HEK293 (cell line): ENCODE results near the gene ATP6V1F.
A peak's percentile ranks its signal among the peaks of the same experiment; 100 is the strongest.

Experiments used
- CTCF ChIA-PET: fragments of 350-600 bp; formaldehyde crosslinking; extraction: SDS; loops from one replicate; lab custom pipeline; 2021; ENCODE audit warnings: antibody characterized with exemption; lab: Yijun Ruan, JAX
- POLR2A ChIA-PET: fragments of 300-600 bp; formaldehyde crosslinking; extraction: SDS; loops from one replicate; lab custom pipeline; 2020; ENCODE audit warnings: antibody characterized with exemption, inconsistent platforms; lab: Yijun Ruan, JAX
- H3K27ac ChIP-seq: fragments of 200-500 bp; sonication (Bioruptor generic); 2 replicates; pipeline ENCODE4 v1.5.1; 2014; ENCODE audit warnings: low read depth, low read length, control low read depth, inconsistent platforms; ENCODE audit errors: extremely low read depth
- H3K36me3 ChIP-seq, 2 experiments: fragments of 200-500 bp in 1 of 2; sonication (Bioruptor generic) in 1 of 2; 1 replicate in 1 of 2; 2 replicates in 1 of 2; pipeline ENCODE4 v1.5.1; 2014 to 2017; ENCODE audit warnings: inconsistent platforms in 2 of 2, low read length in 2 of 2; ENCODE audit not compliant: control insufficient read depth in 2 of 2, insufficient read depth in 1 of 2
- H3K4me1 ChIP-seq: fragments of 200-500 bp; sonication (Bioruptor generic); 2 replicates; pipeline ENCODE4 v1.5.1; 2014; ENCODE audit warnings: mild to moderate bottlenecking, low read length, inconsistent platforms; ENCODE audit not compliant: control insufficient read depth, insufficient read depth
- H3K4me3 ChIP-seq: 2 replicates; pipeline ENCODE4 v1.5.1; 2011; ENCODE audit warnings: low read depth, mild to moderate bottlenecking, control low read depth, low read length, moderate library complexity
- H3K9me3 ChIP-seq: fragments of 200-500 bp; sonication (Bioruptor generic); 2 replicates; pipeline ENCODE4 v1.5.1; 2014; ENCODE audit warnings: low read depth, low read length, inconsistent platforms; ENCODE audit not compliant: control insufficient read depth, insufficient read depth
- RBAK ChIP-seq: fragments of 450-650 bp; formaldehyde crosslinking; IDR thresholded peaks from 2 replicates; pipeline ENCODE4 v1.5.1; 2016; ENCODE audit warnings: missing biosample characterization, missing genetic modification characterization
- SP2 ChIP-seq: fragments of 450-650 bp; formaldehyde crosslinking; IDR thresholded peaks from 2 replicates; pipeline ENCODE4 v1.5.1; 2016; ENCODE audit warnings: missing biosample characterization, missing genetic modification characterization
- ZBTB1 ChIP-seq: fragments of 450-650 bp; formaldehyde crosslinking; IDR thresholded peaks from 2 replicates; pipeline ENCODE4 v1.5.1; 2016; ENCODE audit warnings: missing biosample characterization, missing genetic modification characterization
- ZBTB48 ChIP-seq: fragments of 450-650 bp; formaldehyde crosslinking; IDR thresholded peaks from 2 replicates; pipeline ENCODE4 v1.5.1; 2016; ENCODE audit warnings: missing biosample characterization, missing genetic modification characterization
- ZNF112 ChIP-seq: fragments of 450-650 bp; formaldehyde crosslinking; IDR thresholded peaks from 2 replicates; pipeline ENCODE4 v1.5.0; 2017; ENCODE audit warnings: missing biosample characterization, missing genetic modification characterization
- ZNF138 ChIP-seq: fragments of 450-650 bp; formaldehyde crosslinking; IDR thresholded peaks from 2 replicates; pipeline ENCODE4 v1.5.1; 2016; ENCODE audit warnings: missing biosample characterization, missing genetic modification characterization, borderline replicate concordance
- ZNF155 ChIP-seq: fragments of 450-650 bp; formaldehyde crosslinking; IDR thresholded peaks from 2 replicates; pipeline ENCODE4 v1.5.1; 2016; ENCODE audit warnings: missing biosample characterization, missing genetic modification characterization
- ZNF174 ChIP-seq: fragments of 450-650 bp; formaldehyde crosslinking; IDR thresholded peaks from 2 replicates; pipeline ENCODE4 v1.5.0; 2017; ENCODE audit warnings: missing biosample characterization, mild to moderate bottlenecking, missing genetic modification characterization
- ZNF175 ChIP-seq: fragments of 450-650 bp; formaldehyde crosslinking; IDR thresholded peaks from 2 replicates; pipeline ENCODE4 v1.5.1; 2016; ENCODE audit warnings: missing biosample characterization, missing genetic modification characterization
- ZNF324 ChIP-seq: fragments of 450-650 bp; formaldehyde crosslinking; IDR thresholded peaks from 2 replicates; pipeline ENCODE4 v1.5.1; 2016; ENCODE audit warnings: missing biosample characterization, missing genetic modification characterization
- ZNF48 ChIP-seq: fragments of 450-650 bp; formaldehyde crosslinking; IDR thresholded peaks from 2 replicates; pipeline ENCODE4 v1.5.1; 2016; ENCODE audit warnings: missing biosample characterization, missing genetic modification characterization
- ZNF658 ChIP-seq: fragments of 450-650 bp; formaldehyde crosslinking; IDR thresholded peaks from 2 replicates; pipeline ENCODE4; 2016; ENCODE audit warnings: missing biosample characterization, missing genetic modification characterization
- ZNF747 ChIP-seq: fragments of 450-650 bp; formaldehyde crosslinking; IDR thresholded peaks from 2 replicates; pipeline ENCODE4 v1.5.1; 2016; ENCODE audit warnings: missing biosample characterization, missing genetic modification characterization
- ZSCAN16 ChIP-seq: fragments of 450-650 bp; formaldehyde crosslinking; IDR thresholded peaks from 2 replicates; pipeline ENCODE4 v1.5.1; 2016; ENCODE audit warnings: missing biosample characterization, missing genetic modification characterization
- ZSCAN30 ChIP-seq: fragments of 450-650 bp; IDR thresholded peaks from 2 replicates; pipeline ENCODE4 v1.5.1; 2018; ENCODE audit warnings: missing biosample characterization, mild to moderate bottlenecking, missing genetic modification characterization, moderate library complexity
- TF ChIP-seq, protein P1 (sequence below): fragments of 450-650 bp; formaldehyde crosslinking; IDR thresholded peaks from 2 replicates; pipeline ENCODE4 v1.5.1; 2016; ENCODE audit warnings: missing biosample characterization, missing genetic modification characterization
- TF ChIP-seq, protein P2 (sequence below): fragments of 450-650 bp; formaldehyde crosslinking; IDR thresholded peaks from 2 replicates; pipeline ENCODE4 v1.5.1; 2016; ENCODE audit warnings: missing biosample characterization, missing genetic modification characterization
- TF ChIP-seq, protein P3 (sequence below): fragments of 450-650 bp; formaldehyde crosslinking; IDR thresholded peaks from 2 replicates; pipeline ENCODE4 v1.5.1; 2016; ENCODE audit warnings: missing biosample characterization, missing genetic modification characterization
- TF ChIP-seq, protein P4 (sequence below): sonication (generic); formaldehyde crosslinking; IDR thresholded peaks from 2 replicates; pipeline ENCODE4 v1.8.1; 2022; ENCODE audit warnings: mild to moderate bottlenecking, moderate library complexity, missing genetic modification reagents
- TF ChIP-seq, protein P5 (sequence below): fragments of 450-650 bp; formaldehyde crosslinking; IDR thresholded peaks from 2 replicates; pipeline ENCODE4 v1.5.1; 2016; ENCODE audit warnings: missing biosample characterization, missing genetic modification characterization

ATP6V1F gene

DNA sequence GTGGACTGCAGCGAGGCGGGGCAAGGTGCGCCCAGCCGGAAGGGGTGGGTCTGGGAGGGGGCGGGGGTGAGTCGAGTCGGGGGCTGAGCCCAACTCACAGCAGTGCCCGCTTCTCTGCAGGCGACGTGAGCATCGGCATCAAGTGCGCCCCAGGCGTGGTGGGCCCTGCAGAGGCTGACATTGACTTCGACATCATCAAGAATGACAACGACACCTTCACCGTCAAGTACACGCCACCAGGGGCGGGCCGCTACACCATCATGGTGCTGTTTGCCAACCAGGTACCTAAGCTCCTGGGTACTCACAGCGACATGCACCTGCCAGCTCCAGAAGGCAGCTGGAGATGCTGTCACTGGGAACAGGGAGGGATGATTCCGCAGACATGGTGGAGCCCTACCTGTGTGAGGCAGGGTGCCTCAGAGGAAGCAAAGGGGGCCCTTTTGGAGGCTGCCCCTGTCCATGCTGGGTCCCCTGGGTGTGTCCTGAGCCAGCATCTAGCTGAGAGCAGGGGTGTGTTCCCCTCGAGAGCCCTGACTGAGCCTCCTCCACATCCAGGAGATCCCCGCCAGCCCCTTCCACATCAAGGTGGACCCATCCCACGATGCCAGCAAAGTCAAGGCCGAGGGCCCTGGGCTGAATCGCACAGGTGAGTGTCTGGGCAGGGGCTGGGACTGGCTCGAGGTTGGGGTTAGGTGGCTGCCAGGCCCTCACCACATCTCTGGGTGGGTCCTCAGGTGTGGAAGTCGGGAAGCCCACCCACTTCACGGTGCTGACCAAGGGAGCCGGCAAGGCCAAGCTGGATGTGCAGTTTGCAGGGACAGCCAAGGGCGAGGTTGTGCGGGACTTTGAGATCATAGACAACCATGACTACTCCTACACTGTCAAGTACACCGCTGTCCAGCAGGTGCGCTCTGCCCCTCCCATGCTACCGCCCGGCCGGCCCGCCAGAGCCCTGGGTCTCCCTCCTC, 19.7 kb upstream of the ATP6V1F start:
- peaks cover 0 to 97% of the 10 kb centered on the region in 2 experiments; a peak in 1 of 3 replicates for H3K36me3 ChIP-seq
- no peaks in the 10 kb centered on the region for H3K4me1 ChIP-seq
- H3K4me3 ChIP-seq: no peak overlapping the region
- H3K27ac ChIP-seq: no peak overlapping the region
- CTCF ChIA-PET: interaction anchor here (0.6 to 3.1 kb wide), 10 partner anchors 9 to 383 kb away, joined by 3 to 17 read pairs (median 4); partner anchors contain the start of gene ATP6V1F
- POLR2A ChIA-PET: no interaction called here
- TF ChIP-seq, protein P1, sequence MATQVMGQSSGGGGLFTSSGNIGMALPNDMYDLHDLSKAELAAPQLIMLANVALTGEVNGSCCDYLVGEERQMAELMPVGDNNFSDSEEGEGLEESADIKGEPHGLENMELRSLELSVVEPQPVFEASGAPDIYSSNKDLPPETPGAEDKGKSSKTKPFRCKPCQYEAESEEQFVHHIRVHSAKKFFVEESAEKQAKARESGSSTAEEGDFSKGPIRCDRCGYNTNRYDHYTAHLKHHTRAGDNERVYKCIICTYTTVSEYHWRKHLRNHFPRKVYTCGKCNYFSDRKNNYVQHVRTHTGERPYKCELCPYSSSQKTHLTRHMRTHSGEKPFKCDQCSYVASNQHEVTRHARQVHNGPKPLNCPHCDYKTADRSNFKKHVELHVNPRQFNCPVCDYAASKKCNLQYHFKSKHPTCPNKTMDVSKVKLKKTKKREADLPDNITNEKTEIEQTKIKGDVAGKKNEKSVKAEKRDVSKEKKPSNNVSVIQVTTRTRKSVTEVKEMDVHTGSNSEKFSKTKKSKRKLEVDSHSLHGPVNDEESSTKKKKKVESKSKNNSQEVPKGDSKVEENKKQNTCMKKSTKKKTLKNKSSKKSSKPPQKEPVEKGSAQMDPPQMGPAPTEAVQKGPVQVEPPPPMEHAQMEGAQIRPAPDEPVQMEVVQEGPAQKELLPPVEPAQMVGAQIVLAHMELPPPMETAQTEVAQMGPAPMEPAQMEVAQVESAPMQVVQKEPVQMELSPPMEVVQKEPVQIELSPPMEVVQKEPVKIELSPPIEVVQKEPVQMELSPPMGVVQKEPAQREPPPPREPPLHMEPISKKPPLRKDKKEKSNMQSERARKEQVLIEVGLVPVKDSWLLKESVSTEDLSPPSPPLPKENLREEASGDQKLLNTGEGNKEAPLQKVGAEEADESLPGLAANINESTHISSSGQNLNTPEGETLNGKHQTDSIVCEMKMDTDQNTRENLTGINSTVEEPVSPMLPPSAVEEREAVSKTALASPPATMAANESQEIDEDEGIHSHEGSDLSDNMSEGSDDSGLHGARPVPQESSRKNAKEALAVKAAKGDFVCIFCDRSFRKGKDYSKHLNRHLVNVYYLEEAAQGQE (tag by site-specific recombination): 0 out of 2 replicates have a peak, but pooled peaks have one; percentile 28
- TF ChIP-seq SP2 (tag by site-specific recombination) (peak; percentile 8; the same call in 1 of the 2 replicates), ZNF155 (tag by site-specific recombination) (no peak)
- no peaks in the 10 kb centered on the region for H3K9me3 ChIP-seq

DNA sequence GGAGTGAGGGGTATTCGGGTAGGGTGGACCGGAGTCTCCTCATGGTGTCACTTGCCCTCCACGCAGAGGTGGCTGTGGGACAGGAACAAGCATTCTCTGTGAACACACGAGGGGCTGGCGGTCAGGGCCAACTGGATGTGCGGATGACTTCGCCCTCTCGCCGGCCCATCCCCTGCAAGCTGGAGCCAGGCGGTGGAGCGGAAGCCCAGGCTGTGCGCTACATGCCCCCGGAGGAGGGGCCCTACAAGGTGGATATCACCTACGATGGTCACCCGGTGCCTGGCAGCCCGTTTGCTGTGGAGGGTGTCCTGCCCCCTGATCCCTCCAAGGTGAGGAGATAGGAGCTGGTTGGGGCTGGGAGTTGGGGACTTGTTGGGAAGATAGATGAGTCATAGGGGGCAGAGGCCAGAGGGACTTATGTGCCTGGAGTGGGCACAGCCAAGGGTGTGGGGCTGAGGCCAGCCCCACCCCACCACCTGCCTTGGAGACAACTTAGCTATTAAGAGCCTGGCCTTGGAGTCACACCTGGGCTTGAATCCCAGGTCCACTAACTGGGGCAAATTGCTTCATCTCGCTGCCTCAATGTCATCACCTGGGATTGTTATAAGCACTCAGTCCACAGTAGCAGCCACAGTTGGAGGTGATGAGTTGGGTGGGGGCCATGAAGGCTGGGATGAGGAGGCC, 18.6 kb upstream of the ATP6V1F start:
- Histone ChIP-seq H3K4me1 (no peaks in the 10 kb centered on the region), H3K9me3 (no peaks in the 10 kb centered on the region), H3K4me3 (no peak overlapping the region), H3K36me3 (peaks cover 0 to 94% of the 10 kb centered on the region in 2 experiments; a peak in 1 of 3 replicates), H3K27ac (no peak overlapping the region)
- no peak for TF ChIP-seq ZNF175 (tag by site-specific recombination)
- TF ChIP-seq, protein P2, sequence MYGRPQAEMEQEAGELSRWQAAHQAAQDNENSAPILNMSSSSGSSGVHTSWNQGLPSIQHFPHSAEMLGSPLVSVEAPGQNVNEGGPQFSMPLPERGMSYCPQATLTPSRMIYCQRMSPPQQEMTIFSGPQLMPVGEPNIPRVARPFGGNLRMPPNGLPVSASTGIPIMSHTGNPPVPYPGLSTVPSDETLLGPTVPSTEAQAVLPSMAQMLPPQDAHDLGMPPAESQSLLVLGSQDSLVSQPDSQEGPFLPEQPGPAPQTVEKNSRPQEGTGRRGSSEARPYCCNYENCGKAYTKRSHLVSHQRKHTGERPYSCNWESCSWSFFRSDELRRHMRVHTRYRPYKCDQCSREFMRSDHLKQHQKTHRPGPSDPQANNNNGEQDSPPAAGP (tag by site-specific recombination): no peak
- ChIA-PET CTCF (interaction anchor here (0.6 to 3.1 kb wide), 5 partner anchors 10 to 1150 kb away, joined by 3 to 17 read pairs (median 3); partner anchors contain the start of gene ATP6V1F), POLR2A (no interaction called here)

DNA sequence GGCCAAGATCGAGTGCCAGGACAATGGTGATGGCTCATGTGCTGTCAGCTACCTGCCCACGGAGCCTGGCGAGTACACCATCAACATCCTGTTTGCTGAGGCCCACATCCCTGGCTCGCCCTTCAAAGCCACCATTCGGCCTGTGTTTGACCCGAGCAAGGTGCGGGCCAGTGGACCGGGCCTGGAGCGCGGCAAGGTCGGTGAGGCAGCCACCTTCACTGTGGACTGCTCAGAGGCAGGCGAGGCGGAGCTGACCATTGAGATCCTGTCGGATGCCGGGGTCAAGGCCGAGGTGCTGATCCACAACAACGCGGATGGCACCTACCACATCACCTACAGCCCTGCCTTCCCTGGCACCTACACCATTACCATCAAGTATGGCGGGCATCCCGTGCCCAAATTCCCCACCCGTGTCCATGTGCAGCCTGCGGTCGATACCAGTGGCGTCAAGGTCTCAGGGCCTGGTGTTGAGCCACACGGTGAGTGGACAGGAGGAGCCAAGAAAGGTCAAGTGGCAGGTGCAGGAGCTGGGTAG, 17.8 kb upstream of the ATP6V1F start:
- no peaks in the 10 kb centered on the region for H3K4me1 ChIP-seq
- no peak overlapping the region for H3K27ac ChIP-seq
- ChIA-PET POLR2A (no interaction called here), CTCF (no interaction called here)
- no peak overlapping the region for H3K4me3 ChIP-seq
- no peaks in the 10 kb centered on the region for H3K9me3 ChIP-seq
- peaks cover 0 to 94% of the 10 kb centered on the region in 2 experiments; a peak in 1 of 3 replicates for H3K36me3 ChIP-seq
- TF ChIP-seq ZNF174 (tag by site-specific recombination) (no peak), RBAK (tag by site-specific recombination) (no peak), ZSCAN16 (tag by site-specific recombination) (no peak), ZNF747 (tag by site-specific recombination) (no peak), ZBTB48 (tag by site-specific recombination) (no peak), ZSCAN30 (tag by site-specific recombination) (no peak), ZNF48 (tag by site-specific recombination) (no peak), ZNF658 (tag by site-specific recombination) (no peak), ZNF324 (no peak), ZNF138 (no peak), ZBTB1 (tag by site-specific recombination) (no peak), ZNF112 (tag by site-specific recombination) (no peak)
- TF ChIP-seq, protein P3, sequence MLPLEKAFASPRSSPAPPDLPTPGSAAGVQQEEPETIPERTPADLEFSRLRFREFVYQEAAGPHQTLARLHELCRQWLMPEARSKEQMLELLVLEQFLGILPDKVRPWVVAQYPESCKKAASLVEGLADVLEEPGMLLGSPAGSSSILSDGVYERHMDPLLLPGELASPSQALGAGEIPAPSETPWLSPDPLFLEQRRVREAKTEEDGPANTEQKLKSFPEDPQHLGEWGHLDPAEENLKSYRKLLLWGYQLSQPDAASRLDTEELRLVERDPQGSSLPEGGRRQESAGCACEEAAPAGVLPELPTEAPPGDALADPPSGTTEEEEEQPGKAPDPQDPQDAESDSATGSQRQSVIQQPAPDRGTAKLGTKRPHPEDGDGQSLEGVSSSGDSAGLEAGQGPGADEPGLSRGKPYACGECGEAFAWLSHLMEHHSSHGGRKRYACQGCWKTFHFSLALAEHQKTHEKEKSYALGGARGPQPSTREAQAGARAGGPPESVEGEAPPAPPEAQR: no peak
- TF ChIP-seq, protein P4, sequence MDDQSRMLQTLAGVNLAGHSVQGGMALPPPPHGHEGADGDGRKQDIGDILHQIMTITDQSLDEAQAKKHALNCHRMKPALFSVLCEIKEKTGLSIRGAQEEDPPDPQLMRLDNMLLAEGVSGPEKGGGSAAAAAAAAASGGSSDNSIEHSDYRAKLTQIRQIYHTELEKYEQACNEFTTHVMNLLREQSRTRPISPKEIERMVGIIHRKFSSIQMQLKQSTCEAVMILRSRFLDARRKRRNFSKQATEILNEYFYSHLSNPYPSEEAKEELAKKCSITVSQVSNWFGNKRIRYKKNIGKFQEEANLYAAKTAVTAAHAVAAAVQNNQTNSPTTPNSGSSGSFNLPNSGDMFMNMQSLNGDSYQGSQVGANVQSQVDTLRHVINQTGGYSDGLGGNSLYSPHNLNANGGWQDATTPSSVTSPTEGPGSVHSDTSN (CRISPR knock-in tag): no peak
- TF ChIP-seq, protein P5, sequence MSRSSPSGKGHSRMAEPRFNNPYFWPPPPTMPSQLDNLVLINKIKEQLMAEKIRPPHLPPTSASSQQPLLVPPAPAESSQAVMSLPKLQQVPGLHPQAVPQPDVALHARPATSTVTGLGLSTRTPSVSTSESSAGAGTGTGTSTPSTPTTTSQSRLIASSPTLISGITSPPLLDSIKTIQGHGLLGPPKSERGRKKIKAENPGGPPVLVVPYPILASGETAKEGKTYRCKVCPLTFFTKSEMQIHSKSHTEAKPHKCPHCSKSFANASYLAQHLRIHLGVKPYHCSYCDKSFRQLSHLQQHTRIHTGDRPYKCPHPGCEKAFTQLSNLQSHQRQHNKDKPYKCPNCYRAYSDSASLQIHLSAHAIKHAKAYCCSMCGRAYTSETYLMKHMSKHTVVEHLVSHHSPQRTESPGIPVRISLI (tag by site-specific recombination): no peak
